ENCODE measurements around the gene FMN2. TPM values are rescaled to one million over a fixed set of nuclear protein-coding genes. Genes with fewer than 3 reads are reported as not detected.

FMN2 gene
- total RNA-seq, 3 donors from 2014 or later: 0.80 to 4.2 (median 3.3) TPM

DNA sequence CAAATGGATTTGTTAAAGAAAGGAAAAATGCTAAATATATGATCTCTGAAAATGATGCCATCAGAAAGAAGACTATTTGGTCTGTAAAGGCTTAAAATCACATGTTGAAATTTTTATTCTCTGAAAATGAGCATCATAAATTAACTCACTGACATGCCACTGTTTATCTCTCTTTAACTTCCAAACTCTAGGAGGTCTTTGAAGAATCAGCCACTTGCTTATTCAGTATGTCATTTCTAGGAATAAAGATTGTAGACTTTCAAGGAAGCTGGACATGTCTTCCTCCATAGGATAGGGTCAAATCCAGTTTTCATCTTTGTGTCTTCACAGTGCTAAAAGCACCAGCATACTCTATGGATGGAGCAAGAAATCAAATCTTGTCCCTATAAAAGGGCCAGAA, 147.6 kb downstream of the FMN2 start:
- Histone ChIP-seq H3K27me3 (no peaks in the 10 kb centered on the region), H3K9me3 (no peaks in the 10 kb centered on the region), H3K36me3 (no peaks in the 10 kb centered on the region), H3K4me1 (no peaks in the 10 kb centered on the region), H3K27ac (no peak overlapping the region), H3K4me3 (no peak overlapping the region)
- TF ChIP-seq CTCF (IDR thresholded peaks at IDR 0.05) (no peak), POLR2AphosphoS5 (IDR thresholded peaks at IDR 0.05) (no peak), POLR2A (IDR thresholded peaks at IDR 0.05) (no peak)
- DNase-seq (ENCODE audit: low spot score in 2 of 2): no peak
- intact Hi-C loops (cut with DNase I; ENCODE audit: low total_unique reads): no loop called here

- no peaks in the 10 kb centered on the region for H3K36me3 ChIP-seq
- no peaks in the 10 kb centered on the region for H3K9me3 ChIP-seq
- no peak for TF ChIP-seq POLR2A (IDR thresholded peaks at IDR 0.05)
- TF ChIP-seq CTCF (IDR thresholded peaks at IDR 0.05): no peak
- TF ChIP-seq POLR2AphosphoS5 (IDR thresholded peaks at IDR 0.05): no peak
- H3K27ac ChIP-seq: no peak overlapping the region
- no peaks in the 10 kb centered on the region for H3K27me3 ChIP-seq
- no peak for DNase-seq (ENCODE audit: low spot score in 2 of 2)
- intact Hi-C loops (cut with DNase I; ENCODE audit: low total_unique reads): no loop called here
- no peaks in the 10 kb centered on the region for H3K4me1 ChIP-seq
- H3K4me3 ChIP-seq: no peak overlapping the region
These were observed 149.6 kb downstream of the FMN2 start for GRCh38 chr1:240241278-240241677.

- Histone ChIP-seq H3K36me3 (no peaks in the 10 kb centered on the region), H3K27me3 (no peaks in the 10 kb centered on the region), H3K9me3 (no peaks in the 10 kb centered on the region), H3K27ac (no peak overlapping the region), H3K4me1 (no peaks in the 10 kb centered on the region), H3K4me3 (no peak overlapping the region)
- TF ChIP-seq CTCF (IDR thresholded peaks at IDR 0.05) (no peak), POLR2AphosphoS5 (IDR thresholded peaks at IDR 0.05) (no peak), POLR2A (IDR thresholded peaks at IDR 0.05) (no peak)
- DNase-seq (ENCODE audit: low spot score in 2 of 2): no peak
- intact Hi-C loops (cut with DNase I; ENCODE audit: low total_unique reads): no loop called here
These were observed 151.0 kb downstream of the FMN2 start for GRCh38 chr1:240242601-240243144.

GRCh38 chr1:240244968-240245628, 153.4 kb downstream of the FMN2 start:
- Histone ChIP-seq H3K4me3 (no peak overlapping the region), H3K4me1 (no peaks in the 10 kb centered on the region), H3K36me3 (no peaks in the 10 kb centered on the region), H3K27ac (no peak overlapping the region), H3K9me3 (peaks cover 0 to 8% of the 10 kb centered on the region in 2 donors), H3K27me3 (no peaks in the 10 kb centered on the region)
- no peak for DNase-seq (ENCODE audit: low spot score in 2 of 2)
- TF ChIP-seq POLR2AphosphoS5 (IDR thresholded peaks at IDR 0.05) (no peak), POLR2A (IDR thresholded peaks at IDR 0.05) (no peak), CTCF (IDR thresholded peaks at IDR 0.05) (no peak)
- intact Hi-C loops (cut with DNase I; ENCODE audit: low total_unique reads): no loop called here

DNA sequence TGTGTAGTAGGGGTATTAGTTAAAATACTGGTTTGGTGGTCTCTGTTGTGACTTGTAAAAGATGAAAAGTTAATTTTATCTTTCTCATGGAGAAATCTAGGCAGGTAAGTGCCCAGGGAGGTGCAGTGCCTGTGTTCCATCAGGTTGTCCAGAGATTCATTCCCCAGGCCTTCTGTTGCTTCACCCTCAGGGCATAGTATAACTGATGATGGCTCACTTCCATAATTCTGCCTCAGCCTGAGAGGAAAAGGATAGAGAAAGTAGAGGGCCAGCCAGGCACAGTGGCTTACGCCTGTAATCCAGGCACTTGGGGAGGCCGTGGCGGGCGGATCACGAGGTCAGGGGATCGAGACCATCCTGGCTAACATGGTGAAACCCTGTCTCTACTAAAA, 153.9 kb downstream of the FMN2 start:
- no peaks in the 10 kb centered on the region for H3K27me3 ChIP-seq
- no peak for DNase-seq (ENCODE audit: low spot score in 2 of 2)
- H3K4me1 ChIP-seq: no peaks in the 10 kb centered on the region
- H3K4me3 ChIP-seq: no peak overlapping the region
- intact Hi-C loops (cut with DNase I; ENCODE audit: low total_unique reads): no loop called here
- peaks cover 0 to 8% of the 10 kb centered on the region in 2 donors for H3K9me3 ChIP-seq
- no peak for TF ChIP-seq POLR2AphosphoS5 (IDR thresholded peaks at IDR 0.05)
- TF ChIP-seq CTCF (IDR thresholded peaks at IDR 0.05): no peak
- TF ChIP-seq POLR2A (IDR thresholded peaks at IDR 0.05): no peak
- no peak overlapping the region for H3K27ac ChIP-seq
- no peaks in the 10 kb centered on the region for H3K36me3 ChIP-seq
